ENCODE results near the gene NDUFS8.

Gene NDUFS8

DNA sequence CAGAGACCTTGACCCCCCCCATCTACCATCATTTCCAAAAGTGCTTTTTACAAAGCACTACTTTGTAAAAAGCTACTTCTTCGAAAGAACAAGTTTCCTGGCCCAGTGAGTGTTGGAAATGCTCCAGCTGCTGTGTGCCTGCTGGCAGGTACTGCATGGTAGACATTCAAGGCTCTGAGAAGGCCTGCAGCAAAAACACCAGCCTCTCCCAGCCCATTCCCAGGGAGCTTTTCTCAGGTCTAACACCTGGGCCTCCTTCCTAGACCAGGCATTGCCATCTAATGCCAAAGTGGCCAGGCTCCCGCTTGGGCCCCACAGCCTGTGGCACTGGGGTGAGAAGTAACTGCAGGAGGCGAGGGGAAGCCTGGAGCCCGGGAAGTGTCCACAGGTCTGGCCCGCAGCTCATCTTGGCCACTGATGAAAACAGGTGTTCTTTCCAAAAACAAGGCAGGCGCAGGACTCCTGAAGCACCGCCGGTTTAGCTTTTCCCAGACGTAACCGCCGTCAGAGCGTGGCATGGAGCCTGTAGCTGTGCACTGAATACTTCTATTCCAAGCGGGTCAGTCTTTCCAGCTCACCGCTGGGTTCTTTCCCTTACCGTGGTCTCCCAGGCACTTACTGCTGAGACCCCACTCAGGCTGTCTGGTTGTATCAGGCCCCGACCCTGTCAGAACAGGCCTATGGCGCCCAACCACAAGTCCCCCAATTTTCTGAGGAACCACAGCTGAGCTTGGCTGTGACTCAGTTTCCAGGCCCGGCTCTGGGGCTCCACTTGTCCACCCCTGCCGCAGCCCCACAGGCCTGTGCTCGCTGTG, 7.1 kb downstream of the NDUFS8 start:
- DNase-seq, result no peak

DNA sequence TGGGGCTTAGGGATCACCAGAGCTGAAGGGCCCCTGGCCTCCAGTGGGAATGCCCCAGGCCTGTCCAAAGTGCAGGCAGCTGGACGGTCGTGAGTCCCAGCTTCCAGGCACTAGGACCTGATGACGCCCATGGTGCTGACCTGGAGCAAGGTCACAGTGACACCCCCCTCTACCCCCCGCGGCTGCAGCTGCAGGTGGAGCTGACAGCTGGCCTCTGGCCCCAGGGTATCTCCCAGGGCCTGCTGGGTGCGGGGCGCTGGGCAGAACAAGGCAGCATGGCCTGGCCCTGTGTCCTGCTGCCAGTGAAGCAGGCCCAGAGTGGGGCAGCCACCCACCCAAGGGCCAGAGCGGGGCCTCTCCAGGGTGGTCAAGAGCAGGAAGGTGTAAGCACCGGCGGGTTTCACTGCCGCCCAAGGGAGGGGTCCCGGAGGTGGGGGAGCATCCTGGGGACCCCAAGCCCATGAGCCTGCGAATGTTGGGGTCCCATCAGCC, 7.8 kb downstream of the NDUFS8 start:
- DNase-seq, result no peak

DNA sequence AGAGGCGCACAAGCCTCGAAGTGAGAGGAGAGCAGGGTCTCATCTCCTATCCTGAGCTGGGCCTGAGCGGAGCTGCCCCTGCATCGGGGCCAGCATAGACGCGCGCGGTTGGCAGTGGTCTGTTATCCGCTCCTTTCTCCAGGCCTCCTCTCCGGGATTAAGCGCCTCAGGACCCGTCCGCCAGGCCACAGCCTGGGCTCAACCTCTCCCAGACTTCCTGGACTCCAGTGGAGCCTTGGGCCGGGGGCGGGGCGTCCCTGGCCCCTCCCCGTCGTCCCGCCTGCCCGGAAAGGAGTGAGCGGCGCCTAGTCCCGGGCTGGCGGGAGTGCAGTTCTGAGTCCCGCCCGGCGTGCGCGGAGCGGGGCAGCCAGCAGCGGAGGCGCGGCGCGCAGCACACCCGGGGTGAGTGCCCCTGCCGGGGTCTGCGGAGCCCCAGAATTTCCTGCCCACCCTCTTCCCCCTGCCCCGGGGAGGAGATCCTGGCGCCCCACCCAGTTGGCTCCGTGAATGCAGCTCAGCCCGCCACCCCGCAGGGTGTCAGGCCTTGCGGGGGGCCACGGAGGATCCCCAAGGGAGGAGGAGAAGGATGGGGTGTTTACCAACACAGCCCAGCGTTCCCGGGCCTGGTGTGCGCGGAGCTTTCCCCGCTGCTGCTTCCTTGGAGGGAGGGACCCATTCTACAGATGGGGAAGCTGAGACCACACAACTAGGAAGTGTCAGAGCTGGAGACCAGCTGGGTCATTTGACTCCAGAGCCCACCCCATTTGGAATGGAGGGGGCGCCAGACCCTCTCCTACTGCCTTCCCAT, 8.4 kb downstream of the NDUFS8 start, which contains the start of gene TCIRG1:
TCIRG1 (plus strand) TSS at position 308 of the 808 bp plus-strand sequence. CDS start 2,247 bp downstream, outside the sequence.
- peak; percentile 53 to 56 for DNase-seq

DNA sequence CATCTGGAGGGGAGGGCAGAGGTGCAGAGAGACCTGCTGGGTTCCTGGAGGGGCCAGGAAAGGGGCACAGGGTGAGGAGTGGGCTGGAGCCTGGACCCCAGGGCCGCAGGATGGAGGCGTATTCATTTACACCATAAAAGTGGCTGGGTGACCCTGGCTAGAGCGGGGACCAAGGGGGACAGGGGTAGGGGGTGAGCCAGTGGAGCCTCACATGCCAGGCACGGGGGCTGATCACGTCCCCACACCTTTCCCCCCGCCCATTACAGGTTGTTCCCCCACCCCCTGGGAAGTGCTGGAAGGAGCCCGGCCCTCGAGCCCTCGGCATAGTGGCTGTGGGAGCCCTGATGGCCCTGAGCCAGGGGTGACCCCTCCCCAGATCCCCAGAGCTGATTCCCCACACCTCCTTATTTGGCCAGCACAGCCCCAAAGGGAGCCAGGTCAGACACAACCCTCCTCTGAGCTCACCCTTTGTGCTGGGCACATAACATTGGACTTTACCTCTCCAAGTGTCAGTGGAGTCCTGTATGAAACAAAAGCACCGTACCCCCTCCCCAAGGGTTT, 9.1 kb downstream of the NDUFS8 start:
- DNase-seq, result no peak

DNA sequence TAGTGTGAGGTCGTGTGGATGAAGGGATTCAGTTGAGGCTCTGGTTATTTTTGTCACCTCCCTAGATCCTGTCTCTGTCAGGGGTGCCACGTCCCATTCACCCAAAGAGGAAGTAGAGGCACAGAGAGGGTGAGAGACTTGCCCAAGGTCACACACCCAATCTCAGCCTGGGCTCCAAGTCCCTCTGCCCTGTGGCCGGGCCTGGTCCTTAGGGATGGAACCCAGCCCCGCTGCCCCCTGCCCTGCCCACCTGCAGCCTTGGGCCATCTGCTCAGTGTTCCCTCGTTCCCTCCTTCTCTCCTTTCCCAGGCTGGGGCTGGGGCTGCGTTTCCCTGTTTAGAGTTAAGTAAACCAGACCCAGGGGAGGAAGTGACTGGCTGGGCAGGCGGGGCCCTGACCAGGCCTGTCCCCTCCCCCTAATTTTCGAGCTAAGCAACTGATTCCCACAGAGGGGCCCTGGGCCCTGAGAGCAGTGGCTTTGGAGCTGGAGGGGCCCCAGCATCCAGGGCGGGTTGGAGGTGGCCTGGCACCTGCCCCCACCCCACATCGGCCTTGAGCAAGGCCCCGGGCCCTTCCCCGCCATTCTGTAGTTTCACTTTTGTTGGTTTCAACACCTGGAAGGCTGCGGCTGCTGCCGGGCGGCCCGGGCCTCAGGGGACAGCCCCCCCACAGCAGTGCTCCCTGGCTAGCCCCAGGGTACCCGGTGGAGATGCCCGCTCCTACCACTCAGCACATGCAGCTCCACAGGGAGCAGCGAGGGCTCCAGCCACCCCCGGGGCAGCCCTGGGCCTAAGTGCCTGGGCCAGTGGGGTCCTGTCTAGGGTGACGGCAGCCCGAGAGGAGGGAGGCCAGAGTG, 9.8 kb downstream of the NDUFS8 start:
- peak; percentile 49 for DNase-seq

DNA sequence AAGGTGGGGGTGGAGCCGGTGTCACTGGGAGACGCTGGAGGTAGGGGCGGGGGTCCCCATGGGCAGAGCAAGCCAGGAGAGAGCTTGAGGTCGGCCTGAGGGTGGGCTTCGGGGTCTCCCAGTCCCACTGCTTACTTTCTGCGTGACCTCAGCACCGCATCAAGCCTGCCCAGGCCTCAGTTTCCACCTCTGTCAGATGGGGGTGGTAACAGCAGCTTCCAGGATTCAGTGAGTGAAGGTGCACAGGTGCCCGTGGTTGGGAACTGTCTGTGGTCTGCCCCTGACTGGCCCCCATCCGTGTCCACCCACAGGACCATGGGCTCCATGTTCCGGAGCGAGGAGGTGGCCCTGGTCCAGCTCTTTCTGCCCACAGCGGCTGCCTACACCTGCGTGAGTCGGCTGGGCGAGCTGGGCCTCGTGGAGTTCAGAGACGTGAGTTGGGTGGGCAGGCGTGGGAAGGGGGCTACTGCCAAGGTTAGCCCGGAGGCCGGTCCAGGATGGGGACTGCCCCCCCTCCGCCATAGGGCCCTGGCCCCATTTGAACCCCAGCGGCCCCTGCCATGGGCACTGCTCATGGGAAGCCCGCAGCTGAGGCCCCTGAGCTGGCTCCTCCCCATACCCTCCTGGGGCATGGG, 10.6 kb downstream of the NDUFS8 start:
- DNase-seq, result no peak

DNA sequence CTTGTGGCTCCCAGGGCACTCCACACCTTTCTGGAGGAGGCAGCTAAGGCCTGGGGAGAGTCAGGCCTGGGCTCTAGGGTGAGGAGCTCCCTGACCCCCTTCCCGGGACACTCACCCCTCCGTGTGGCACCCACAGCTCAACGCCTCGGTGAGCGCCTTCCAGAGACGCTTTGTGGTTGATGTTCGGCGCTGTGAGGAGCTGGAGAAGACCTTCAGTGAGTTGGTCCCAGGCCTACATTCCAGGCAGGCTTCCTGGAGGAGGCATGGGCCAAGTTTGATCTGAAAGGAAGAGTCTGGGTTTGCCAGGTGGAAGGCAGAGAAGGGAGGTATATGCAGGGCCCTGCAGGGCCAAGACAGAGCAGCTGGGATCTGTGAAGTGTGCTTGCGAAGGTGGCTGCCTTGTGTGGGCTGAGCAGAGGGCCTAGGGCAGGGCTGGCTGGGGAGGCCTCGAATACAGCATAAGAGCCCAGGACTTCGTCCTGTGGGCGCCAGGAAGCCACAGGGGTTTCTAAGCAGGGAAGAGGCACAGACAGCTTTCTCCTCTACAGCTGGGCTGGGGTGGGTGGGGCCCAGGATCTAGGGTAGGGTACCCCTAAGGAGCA, 11.2 kb downstream of the NDUFS8 start:
- no peak for DNase-seq

DNA sequence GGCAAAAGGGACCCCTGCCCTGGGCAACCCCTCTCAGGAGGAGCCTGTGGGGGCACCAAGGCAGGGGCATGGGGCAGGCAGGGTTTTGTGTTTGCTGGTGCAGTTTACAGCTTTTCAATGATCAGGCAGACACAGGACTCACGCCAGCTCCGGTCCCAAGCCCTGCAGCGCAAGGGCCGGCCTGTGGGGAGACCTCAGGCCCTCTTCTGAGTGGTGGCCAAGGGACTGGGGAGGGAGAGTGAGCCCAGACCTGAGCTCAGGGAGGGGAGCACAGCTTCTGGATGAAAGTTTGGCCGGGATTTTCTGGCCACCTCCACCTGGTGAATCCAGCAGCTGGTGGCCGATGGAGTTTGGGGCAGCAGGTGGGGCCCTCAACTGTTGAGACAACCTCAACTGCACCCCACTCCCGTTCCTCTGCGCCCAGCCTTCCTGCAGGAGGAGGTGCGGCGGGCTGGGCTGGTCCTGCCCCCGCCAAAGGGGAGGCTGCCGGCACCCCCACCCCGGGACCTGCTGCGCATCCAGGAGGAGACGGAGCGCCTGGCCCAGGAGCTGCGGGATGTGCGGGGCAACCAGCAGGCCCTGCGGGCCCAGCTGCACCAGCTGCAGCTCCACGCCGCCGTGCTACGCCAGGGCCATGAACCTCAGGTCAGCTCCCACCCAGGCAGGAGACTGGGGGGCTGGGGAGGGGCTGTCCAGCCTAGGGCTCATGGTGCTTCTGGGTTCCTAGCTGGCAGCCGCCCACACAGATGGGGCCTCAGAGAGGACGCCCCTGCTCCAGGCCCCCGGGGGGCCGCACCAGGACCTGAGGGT, 11.9 kb downstream of the NDUFS8 start:
- DNase-seq, result no peak

DNA sequence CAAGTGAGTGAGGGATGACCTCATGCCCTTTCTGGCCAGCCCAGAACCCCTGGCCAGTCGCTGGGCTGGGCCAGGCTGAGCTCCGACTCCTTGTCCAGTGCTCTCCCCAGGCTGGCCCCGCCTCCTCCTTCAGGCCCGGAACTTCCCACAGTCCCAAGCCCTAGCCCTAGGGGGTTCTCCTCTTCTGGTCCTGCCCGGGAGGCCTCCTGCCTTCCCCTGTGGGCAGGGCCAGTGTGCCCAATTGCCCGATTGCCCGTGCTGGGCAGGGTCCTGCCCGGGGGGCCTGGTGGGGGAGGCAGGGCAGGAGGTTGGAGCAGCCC, 12.5 kb downstream of the NDUFS8 start:
- DNase-seq, result no peak

DNA sequence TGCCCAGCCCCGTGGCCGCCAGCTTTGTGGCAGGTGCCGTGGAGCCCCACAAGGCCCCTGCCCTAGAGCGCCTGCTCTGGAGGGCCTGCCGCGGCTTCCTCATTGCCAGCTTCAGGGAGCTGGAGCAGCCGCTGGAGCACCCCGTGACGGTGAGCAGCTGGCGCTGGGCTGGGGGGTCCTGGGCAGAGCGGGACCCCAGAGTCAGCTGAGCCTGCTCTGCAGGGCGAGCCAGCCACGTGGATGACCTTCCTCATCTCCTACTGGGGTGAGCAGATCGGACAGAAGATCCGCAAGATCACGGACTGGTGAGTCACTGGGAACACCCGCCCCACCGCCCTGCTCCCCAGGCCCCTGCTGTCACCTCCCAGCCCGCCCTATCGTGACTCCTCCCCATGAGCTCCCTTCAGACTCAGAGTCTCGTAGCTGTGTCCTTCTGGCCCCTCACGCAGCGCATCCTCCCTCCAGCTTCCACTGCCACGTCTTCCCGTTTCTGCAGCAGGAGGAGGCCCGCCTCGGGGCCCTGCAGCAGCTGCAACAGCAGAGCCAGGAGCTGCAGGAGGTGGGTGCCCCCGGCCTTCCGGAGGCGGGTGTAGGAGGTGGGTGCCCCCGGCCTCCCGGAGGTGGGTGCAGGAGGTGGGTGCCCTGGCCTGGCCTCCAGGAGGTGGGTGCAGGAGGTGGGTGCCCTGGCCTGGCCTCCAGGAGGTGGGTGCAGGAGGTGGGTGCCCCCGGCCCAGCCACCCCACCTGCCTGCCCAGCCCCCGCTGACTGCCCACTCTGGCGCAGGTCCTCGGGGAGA, 13.1 kb downstream of the NDUFS8 start:
- DNase-seq, result no peak

DNA sequence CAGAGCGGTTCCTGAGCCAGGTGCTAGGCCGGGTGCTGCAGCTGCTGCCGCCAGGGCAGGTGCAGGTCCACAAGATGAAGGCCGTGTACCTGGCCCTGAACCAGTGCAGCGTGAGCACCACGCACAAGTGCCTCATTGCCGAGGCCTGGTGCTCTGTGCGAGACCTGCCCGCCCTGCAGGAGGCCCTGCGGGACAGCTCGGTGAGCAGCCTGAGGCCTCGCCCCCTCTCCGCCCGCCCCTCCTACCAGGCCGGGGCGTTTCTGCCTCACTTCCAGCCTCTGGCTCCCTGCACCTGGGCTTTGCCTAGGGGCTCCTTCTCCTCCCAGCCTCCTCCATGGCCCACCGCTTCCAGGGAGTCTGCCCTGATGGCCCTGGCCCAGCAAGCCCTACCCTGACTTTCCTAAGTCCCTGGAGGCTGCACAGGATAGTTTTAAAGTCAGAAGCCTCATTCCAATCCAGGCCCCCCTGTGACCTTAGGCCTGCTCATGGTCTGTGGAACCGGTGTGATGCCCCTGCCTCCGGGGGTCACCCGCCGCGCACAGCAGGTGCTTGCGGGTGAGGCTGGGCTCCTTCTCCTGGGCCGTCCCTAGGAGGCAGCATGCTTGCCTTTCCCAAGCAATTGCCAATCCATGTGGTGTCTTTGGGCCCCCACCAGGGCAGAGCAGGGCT, 13.8 kb downstream of the NDUFS8 start:
- DNase-seq, result no peak

DNA sequence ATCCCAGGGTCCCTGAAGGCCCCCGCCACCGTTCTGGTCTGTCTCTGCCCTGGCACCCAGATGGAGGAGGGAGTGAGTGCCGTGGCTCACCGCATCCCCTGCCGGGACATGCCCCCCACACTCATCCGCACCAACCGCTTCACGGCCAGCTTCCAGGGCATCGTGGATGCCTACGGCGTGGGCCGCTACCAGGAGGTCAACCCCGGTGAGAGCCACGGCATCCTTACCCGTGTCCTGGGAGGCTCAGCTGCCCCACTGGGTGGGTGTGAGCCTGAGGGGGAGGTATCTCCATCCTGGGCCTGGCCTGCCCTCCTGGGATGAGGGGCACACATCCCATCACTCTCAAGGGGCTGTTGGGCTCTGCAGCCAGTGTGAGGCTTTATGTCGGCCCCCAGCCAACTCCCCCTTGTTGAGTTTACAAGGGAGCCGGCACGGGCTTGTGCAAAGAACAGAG, 14.4 kb downstream of the NDUFS8 start:
- no peak for DNase-seq

DNA sequence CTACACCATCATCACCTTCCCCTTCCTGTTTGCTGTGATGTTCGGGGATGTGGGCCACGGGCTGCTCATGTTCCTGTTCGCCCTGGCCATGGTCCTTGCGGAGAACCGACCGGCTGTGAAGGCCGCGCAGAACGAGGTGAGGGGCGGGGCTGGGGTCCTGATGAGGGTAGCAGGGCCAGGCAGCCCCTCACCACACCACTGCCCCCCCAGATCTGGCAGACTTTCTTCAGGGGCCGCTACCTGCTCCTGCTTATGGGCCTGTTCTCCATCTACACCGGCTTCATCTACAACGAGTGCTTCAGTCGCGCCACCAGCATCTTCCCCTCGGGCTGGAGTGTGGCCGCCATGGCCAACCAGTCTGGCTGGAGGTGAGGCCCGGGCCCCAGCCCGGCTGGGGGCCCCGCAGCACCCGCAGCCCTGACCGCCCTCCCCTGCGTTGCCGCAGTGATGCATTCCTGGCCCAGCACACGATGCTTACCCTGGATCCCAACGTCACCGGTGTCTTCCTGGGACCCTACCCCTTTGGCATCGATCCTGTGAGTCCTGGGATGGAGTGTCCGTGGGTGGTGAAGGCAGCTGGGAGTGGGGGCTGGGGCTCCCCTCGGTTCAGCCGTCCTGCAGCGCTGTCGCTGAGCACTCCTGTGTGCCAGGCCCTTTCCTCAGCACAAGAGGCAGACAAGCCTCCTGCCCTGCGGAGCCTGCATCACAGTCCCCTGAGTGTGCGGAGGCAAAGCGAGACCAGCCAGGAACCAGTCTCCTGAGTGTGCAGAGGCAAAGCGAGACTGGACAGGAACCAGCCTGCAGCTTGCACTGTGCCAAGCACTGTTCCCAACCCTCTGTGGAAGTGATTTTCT, 17.2 kb downstream of the NDUFS8 start:
- no peak for DNase-seq

DNA sequence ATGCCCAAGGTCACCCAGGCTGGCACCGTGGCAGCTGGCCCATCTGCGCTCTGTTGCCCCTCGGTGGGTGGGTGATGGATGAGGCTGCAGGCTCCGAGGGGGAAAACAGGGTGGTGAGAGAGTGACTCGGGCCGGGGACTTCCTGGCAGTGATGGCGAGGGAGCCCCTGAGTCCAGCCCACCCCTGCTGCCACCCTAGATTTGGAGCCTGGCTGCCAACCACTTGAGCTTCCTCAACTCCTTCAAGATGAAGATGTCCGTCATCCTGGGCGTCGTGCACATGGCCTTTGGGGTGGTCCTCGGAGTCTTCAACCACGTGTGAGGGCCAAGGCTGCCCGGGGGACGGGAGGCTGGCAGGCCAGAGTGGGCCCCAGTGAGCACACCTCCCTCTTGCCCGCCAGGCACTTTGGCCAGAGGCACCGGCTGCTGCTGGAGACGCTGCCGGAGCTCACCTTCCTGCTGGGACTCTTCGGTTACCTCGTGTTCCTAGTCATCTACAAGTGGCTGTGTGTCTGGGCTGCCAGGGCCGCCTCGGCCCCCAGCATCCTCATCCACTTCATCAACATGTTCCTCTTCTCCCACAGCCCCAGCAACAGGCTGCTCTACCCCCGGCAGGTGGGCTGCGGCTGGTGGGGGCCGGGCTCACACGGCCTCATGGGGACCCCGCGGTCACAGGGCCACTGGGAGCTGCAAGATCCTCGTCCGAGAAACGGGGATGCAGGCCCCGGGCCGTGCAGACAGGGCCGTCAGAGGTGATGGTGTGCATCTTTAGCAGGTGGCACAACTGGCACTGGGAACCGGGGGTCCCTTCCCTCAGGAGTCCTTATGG, 18.4 kb downstream of the NDUFS8 start:
- DNase-seq, result no peak

DNA sequence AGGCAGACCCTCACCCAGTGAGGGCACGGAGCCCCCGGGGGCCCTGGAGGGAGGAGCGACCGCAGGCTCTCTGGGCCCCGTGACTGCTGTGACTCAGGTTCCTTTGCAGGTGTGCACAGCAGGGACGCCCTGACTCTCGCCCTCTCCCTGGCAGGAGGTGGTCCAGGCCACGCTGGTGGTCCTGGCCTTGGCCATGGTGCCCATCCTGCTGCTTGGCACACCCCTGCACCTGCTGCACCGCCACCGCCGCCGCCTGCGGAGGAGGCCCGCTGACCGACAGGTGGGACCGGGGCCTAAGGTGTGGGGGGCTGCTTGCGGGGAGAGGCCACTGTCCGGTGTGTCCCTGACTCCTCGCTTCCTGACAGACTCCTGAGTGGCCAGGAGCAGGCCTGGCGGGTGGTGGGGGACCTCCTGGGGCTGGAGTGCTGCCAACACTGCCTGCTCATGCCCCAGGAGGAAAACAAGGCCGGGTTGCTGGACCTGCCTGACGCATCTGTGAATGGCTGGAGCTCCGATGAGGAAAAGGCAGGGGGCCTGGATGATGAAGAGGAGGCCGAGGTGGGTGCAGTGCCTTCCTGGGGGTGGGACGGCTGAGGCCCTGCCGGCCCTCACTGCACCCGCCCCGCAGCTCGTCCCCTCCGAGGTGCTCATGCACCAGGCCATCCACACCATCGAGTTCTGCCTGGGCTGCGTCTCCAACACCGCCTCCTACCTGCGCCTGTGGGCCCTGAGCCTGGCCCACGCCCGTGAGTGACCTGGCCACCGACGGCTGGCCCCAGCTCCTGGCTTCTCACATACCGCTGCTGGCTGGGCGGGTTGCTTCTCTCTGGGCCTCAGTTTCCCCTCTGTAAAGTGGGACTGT, 19.3 kb downstream of the NDUFS8 start:
- DNase-seq, result no peak

DNA sequence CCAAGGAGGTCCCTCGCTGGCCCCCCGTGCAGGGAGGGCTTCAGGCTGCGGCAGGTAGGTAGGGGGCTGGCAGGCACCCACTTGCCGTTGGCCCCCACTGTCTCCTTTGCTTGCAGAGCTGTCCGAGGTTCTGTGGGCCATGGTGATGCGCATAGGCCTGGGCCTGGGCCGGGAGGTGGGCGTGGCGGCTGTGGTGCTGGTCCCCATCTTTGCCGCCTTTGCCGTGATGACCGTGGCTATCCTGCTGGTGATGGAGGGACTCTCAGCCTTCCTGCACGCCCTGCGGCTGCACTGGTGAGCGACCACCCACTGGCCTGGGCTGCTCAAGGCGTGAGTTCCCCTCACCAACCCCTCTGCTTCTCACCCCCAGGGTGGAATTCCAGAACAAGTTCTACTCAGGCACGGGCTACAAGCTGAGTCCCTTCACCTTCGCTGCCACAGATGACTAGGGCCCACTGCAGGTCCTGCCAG, 19.9 kb downstream of the NDUFS8 start:
- no peak for DNase-seq
